HL-60 (cell line): Measurements from ENCODE around the gene TIPIN.

ENCODE experiments used
- GABPA ChIP-seq: IDR thresholded peaks from 2 replicates; pipeline ENCODE4 v1.6.1; 2012; ENCODE audit warnings: low read depth
- TF ChIP-seq, protein P1 (sequence below): IDR thresholded peaks from one replicate; pipeline ENCODE4 v1.5.1; 2011; ENCODE audit warnings: low read length, control low read depth, inconsistent platforms; ENCODE audit not compliant: insufficient read depth

GRCh38 chr15:66359740-66360139, 3.3 kb upstream of the TIPIN start:
- TF ChIP-seq GABPA: no peak
- TF ChIP-seq, protein P1, sequence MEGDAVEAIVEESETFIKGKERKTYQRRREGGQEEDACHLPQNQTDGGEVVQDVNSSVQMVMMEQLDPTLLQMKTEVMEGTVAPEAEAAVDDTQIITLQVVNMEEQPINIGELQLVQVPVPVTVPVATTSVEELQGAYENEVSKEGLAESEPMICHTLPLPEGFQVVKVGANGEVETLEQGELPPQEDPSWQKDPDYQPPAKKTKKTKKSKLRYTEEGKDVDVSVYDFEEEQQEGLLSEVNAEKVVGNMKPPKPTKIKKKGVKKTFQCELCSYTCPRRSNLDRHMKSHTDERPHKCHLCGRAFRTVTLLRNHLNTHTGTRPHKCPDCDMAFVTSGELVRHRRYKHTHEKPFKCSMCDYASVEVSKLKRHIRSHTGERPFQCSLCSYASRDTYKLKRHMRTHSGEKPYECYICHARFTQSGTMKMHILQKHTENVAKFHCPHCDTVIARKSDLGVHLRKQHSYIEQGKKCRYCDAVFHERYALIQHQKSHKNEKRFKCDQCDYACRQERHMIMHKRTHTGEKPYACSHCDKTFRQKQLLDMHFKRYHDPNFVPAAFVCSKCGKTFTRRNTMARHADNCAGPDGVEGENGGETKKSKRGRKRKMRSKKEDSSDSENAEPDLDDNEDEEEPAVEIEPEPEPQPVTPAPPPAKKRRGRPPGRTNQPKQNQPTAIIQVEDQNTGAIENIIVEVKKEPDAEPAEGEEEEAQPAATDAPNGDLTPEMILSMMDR: no peak
